ENCODE results near the gene SPOCK1. TPM values are rescaled to one million over a fixed set of nuclear protein-coding genes. Genes with fewer than 3 reads are reported as not detected.
"Not testable (repeated sequence)": the region's sequence is repeated elsewhere in the genome, so short reads cannot be mapped to it uniquely, and the experiment has no call there.

SPOCK1 gene
- 2.5 and 4.0 TPM in 2 replicates for total RNA-seq (2021)
- Bru-seq, nascent RNA: percentile 31 among the genes with signal in this experiment
- percentile 35 among the genes with signal in this experiment for BruChase-seq, experiment 1, labeled RNA remaining after a 2-hour chase
- BruChase-seq, experiment 2, labeled RNA remaining after a 6-hour chase: percentile 34 among the genes with signal in this experiment
- long read RNA-seq, partial matches to known transcripts: 0 of 1 reads
- long read RNA-seq, other reads (novel, unspliced or antisense): 1 of 1 reads

- BruUV-seq (replicated peaks): no TSS peak
- no peaks in the 10 kb centered on the region for H3K36me3 ChIP-seq (ENCODE audit: insufficient read depth, low read length, poor library complexity, severe bottlenecking)
- peak within 1 kb of the TSS; percentile 42 for H3K4me3 ChIP-seq (ENCODE audit: low read depth, low read length, poor library complexity, severe bottlenecking)
- CTCF ChIA-PET: interaction anchor here (1.1 kb wide), 1 partner anchor 178 kb away, joined by 4 read pairs; no protein-coding TSS in a partner anchor
- peaks cover 4% of the 10 kb centered on the region for H3K4me1 ChIP-seq (ENCODE audit: insufficient read depth, low read length, poor library complexity, severe bottlenecking)
- H3K9me3 ChIP-seq (ENCODE audit: low read depth, low read length, poor library complexity, severe bottlenecking): no peaks in the 10 kb centered on the region
- TF ChIP-seq CTCF (conservative IDR thresholded peaks at IDR 0.05; ENCODE audit: low read depth, low read length) (peak; percentile 63), EZH2 (IDR thresholded peaks at IDR 0.05; ENCODE audit: borderline replicate concordance, low read depth, low read length, poor library complexity, severe bottlenecking) (no peak)
- H3K27ac ChIP-seq (ENCODE audit: low read depth, low read length, poor library complexity, severe bottlenecking): no peak within 1 kb of the TSS
- peak; percentile 85 for DNase-seq (ENCODE audit: low spot score)
- POLR2A ChIA-PET (ENCODE audit: low non-redundant PET): no interaction called here
- H3K27me3 ChIP-seq (replicated peaks; ENCODE audit: insufficient read depth, low read depth, low read length, poor library complexity): peaks cover 48% of the 10 kb centered on the region
- intact Hi-C loops (cut with micrococcal nuclease; ENCODE audit: unreplicated experiment): loop anchor here (2.0 kb wide), 1 partner anchor 178 kb away; no protein-coding TSS in a partner anchor
Observed at GRCh38 chr5:137498736-137499505, at the start of gene SPOCK1. TSS of gene SPOCK1 (minus strand) at chr5:137499326.

GRCh38 chr5:137545956-137546355, 46.8 kb upstream of the SPOCK1 start:
- no peak for DNase-seq (ENCODE audit: low spot score)
- Histone ChIP-seq H3K27ac (ENCODE audit: low read depth, low read length, poor library complexity, severe bottlenecking) (no peak overlapping the region), H3K4me3 (ENCODE audit: low read depth, low read length, poor library complexity, severe bottlenecking) (no peak overlapping the region), H3K36me3 (ENCODE audit: insufficient read depth, low read length, poor library complexity, severe bottlenecking) (no peaks in the 10 kb centered on the region), H3K9me3 (ENCODE audit: low read depth, low read length, poor library complexity, severe bottlenecking) (no peaks in the 10 kb centered on the region), H3K4me1 (ENCODE audit: insufficient read depth, low read length, poor library complexity, severe bottlenecking) (no peaks in the 10 kb centered on the region), H3K27me3 (replicated peaks; ENCODE audit: insufficient read depth, low read depth, low read length, poor library complexity) (no peaks in the 10 kb centered on the region)
- TF ChIP-seq CTCF (conservative IDR thresholded peaks at IDR 0.05; ENCODE audit: low read depth, low read length): no peak
- no peak for TF ChIP-seq EZH2 (IDR thresholded peaks at IDR 0.05; ENCODE audit: borderline replicate concordance, low read depth, low read length, poor library complexity, severe bottlenecking)
- ChIA-PET CTCF (no interaction called here), POLR2A (ENCODE audit: low non-redundant PET) (no interaction called here)
- intact Hi-C loops (cut with micrococcal nuclease; ENCODE audit: unreplicated experiment): no loop called here
- BruUV-seq (replicated peaks): no TSS peak

DNA sequence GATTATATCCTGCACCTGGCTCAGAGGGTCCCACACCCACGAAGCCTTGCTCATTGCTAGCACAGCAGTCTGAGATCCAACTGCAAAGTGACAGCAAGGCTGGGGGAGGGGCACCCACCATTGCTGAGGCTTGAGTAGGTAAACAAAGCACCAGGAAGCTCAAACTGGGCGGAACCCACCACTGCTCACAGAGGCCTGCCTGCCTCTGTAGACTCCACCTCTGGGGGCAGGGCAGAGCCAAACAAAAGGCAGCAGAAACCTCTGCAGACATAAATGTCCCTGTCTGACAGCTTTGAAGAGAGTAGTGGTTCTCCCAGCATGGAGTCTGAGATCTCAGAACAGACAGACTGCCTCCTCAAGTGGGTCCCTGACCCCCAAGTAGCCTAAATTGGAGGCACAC, 36.3 kb upstream of the SPOCK1 start:
- intact Hi-C loops (cut with micrococcal nuclease; ENCODE audit: unreplicated experiment): not testable (repeated sequence)

More for the DNA sequence above, 36.3 kb upstream of the SPOCK1 start:
- DNase-seq (ENCODE audit: low spot score); CTCF ChIA-PET; POLR2A ChIA-PET (ENCODE audit: low non-redundant PET); H3K4me1 ChIP-seq (ENCODE audit: insufficient read depth, low read length, poor library complexity, severe bottlenecking); H3K27me3 ChIP-seq (replicated peaks; ENCODE audit: insufficient read depth, low read depth, low read length, poor library complexity); H3K36me3 ChIP-seq (ENCODE audit: insufficient read depth, low read length, poor library complexity, severe bottlenecking); H3K9me3 ChIP-seq (ENCODE audit: low read depth, low read length, poor library complexity, severe bottlenecking); H3K27ac ChIP-seq (ENCODE audit: low read depth, low read length, poor library complexity, severe bottlenecking); H3K4me3 ChIP-seq (ENCODE audit: low read depth, low read length, poor library complexity, severe bottlenecking); BruUV-seq (replicated peaks): not testable (repeated sequence)

Measured in A673 (cell line).